H1 (cell line): ENCODE results near the gene SLC1A2. TPM values are rescaled to one million over a fixed set of nuclear protein-coding genes. Genes with fewer than 3 reads are reported as not detected.

Experiments
- CTCF ChIA-PET: fragments of 300-600 bp; sonication (Branson Sonifier 250); formaldehyde crosslinking; loops from one replicate; lab custom pipeline; 2021; ENCODE audit not compliant: partially characterized antibody; lab: Charles Lee
- POLR2A ChIA-PET: fragments of 300-600 bp; sonication (Branson Sonifier 250); formaldehyde crosslinking; loops from one replicate; lab custom pipeline; 2021; ENCODE audit warnings: inconsistent platforms; ENCODE audit not compliant: partially characterized antibody; lab: Charles Lee
- DNase-seq, 2 experiments: peaks; one replicate each; pipeline versions ENCODE4 v3.0.0 to v3.0.0-alpha.2; 2010 to 2022; ENCODE audit warnings: low spot score in 2 of 2, low read depth in 1 of 2, mixed read lengths in 1 of 2
- FAIRE-seq: peaks from 2 replicates; lab custom pipeline; 2011; peaks lifted over from hg19 to GRCh38; lab: Jason Lieb, UNC
- H2AFZ ChIP-seq: 2 replicates; pipeline ENCODE4 v1.8.1; 2012; ENCODE audit warnings: low read length, inconsistent platforms
- H2AK5ac ChIP-seq: 2 replicates; pipeline ENCODE4 v1.6.1; 2013; ENCODE audit warnings: low read depth, low read length
- H2BK120ac ChIP-seq: replicated peaks from 2 replicates; pipeline ENCODE3; 2013; ENCODE audit warnings: low read depth, low read length, inconsistent platforms
- H2BK12ac ChIP-seq: 2 replicates; pipeline ENCODE4 v1.6.1; 2013; ENCODE audit warnings: low read depth, low read length
- H2BK15ac ChIP-seq: 2 replicates; pipeline ENCODE4 v1.6.1; 2013; ENCODE audit warnings: low read length
- H2BK20ac ChIP-seq: 2 replicates; pipeline ENCODE4 v1.6.1; 2013; ENCODE audit warnings: low read length
- H2BK5ac ChIP-seq: 2 replicates; pipeline ENCODE4 v1.6.1; 2013; ENCODE audit warnings: low read depth, low read length
- H3K14ac ChIP-seq: 2 replicates; pipeline ENCODE4 v1.6.1; 2013; ENCODE audit warnings: inconsistent platforms; ENCODE audit not compliant: insufficient read length
- H3K18ac ChIP-seq: 2 replicates; pipeline ENCODE4 v1.6.1; 2013; ENCODE audit warnings: low read length; ENCODE audit errors: extremely low read depth
- H3K23ac ChIP-seq: 2 replicates; pipeline ENCODE4 v1.6.1; 2013; ENCODE audit warnings: inconsistent platforms; ENCODE audit not compliant: insufficient read length
- H3K23me2 ChIP-seq: 2 replicates; pipeline ENCODE4 v1.6.1; 2013; ENCODE audit warnings: low read depth, low read length
- H3K27ac ChIP-seq: 2 replicates; pipeline ENCODE4 v1.6.1; 2011; ENCODE audit warnings: low read depth, low read length, inconsistent platforms
- H3K27me3 ChIP-seq, 4 experiments: replicated peaks in 1 of 4; 1 replicate in 1 of 4; 2 replicates in 3 of 4; pipeline versions ENCODE4 v1.6.1 to v1.8.1; 2011 to 2013; ENCODE audit warnings: low read length in 3 of 4, mild to moderate bottlenecking in 3 of 4, inconsistent platforms in 2 of 4, mixed read lengths in 2 of 4, moderate library complexity in 1 of 4; ENCODE audit not compliant: control insufficient read depth in 3 of 4, insufficient read depth in 3 of 4; ENCODE audit errors: extremely low read depth in 1 of 4
- H3K36me3 ChIP-seq, 4 experiments: 2 replicates each; pipeline versions ENCODE4 v1.6.1 to v1.8.1; 2011 to 2013; ENCODE audit warnings: mild to moderate bottlenecking in 4 of 4, low read length in 3 of 4, moderate library complexity in 2 of 4, control low read depth in 1 of 4, inconsistent platforms in 1 of 4; ENCODE audit not compliant: insufficient read depth in 4 of 4, control insufficient read depth in 2 of 4
- H3K4ac ChIP-seq: replicated peaks from 2 replicates; pipeline ENCODE3; 2013; ENCODE audit warnings: low read length, low read depth, mixed read lengths, inconsistent platforms; ENCODE audit not compliant: insufficient read length
- H3K4me1 ChIP-seq, 4 experiments: replicated peaks in 1 of 4; 1 replicate in 1 of 4; 2 replicates in 3 of 4; pipeline versions ENCODE4 v1.6.1 to v1.8.1; 2011 to 2013; ENCODE audit warnings: low read length in 3 of 4, inconsistent platforms in 2 of 4, mixed read lengths in 1 of 4; ENCODE audit not compliant: insufficient read depth in 4 of 4, control insufficient read depth in 3 of 4
- H3K4me2 ChIP-seq, 2 experiments: 2 replicates each; pipeline versions ENCODE4 v1.6.1 to v1.8.1; 2011 to 2013; ENCODE audit warnings: low read depth in 2 of 2, low read length in 2 of 2, control low read depth in 1 of 2, inconsistent platforms in 1 of 2, mild to moderate bottlenecking in 1 of 2; ENCODE audit not compliant: insufficient read depth in 1 of 2
- H3K4me3 ChIP-seq, 4 experiments: fragments of 200-600, 300-600 bp in 1 of 4; sonication (generic), shearing (Covaris generic), sonication (Bioruptor Twin) in 1 of 4; 2 replicates each; pipeline versions ENCODE4 v1.5.1 to v1.8.1; 2011 to 2016; ENCODE audit warnings: low read length in 4 of 4, low read depth in 3 of 4, control low read depth in 2 of 4, inconsistent platforms in 2 of 4, mild to moderate bottlenecking in 2 of 4, mixed read lengths in 1 of 4, moderate library complexity in 1 of 4; ENCODE audit not compliant: insufficient read depth in 2 of 4; ENCODE audit errors: extremely low read depth in 1 of 4
- H3K56ac ChIP-seq: replicated peaks from 2 replicates; pipeline ENCODE3; 2013; ENCODE audit warnings: low read depth, mild to moderate bottlenecking, mixed read lengths, low read length, inconsistent platforms; ENCODE audit not compliant: insufficient read length
- H3K79me1 ChIP-seq: 2 replicates; pipeline ENCODE4 v1.6.1; 2013; ENCODE audit warnings: low read depth, low read length, control low read depth
- H3K79me2 ChIP-seq, 2 experiments: 2 replicates each; pipeline versions ENCODE4 v1.6.1 to v1.8.1; 2012 to 2013; ENCODE audit warnings: low read length in 2 of 2, mild to moderate bottlenecking in 2 of 2, inconsistent platforms in 1 of 2; ENCODE audit not compliant: insufficient read depth in 2 of 2, control insufficient read depth in 1 of 2
- H3K9ac ChIP-seq, 4 experiments: replicated peaks in 1 of 4; 1 replicate in 1 of 4; 2 replicates in 3 of 4; pipeline versions ENCODE4 v1.6.1 to v1.8.1; 2011 to 2013; ENCODE audit warnings: low read depth in 3 of 4, low read length in 3 of 4, control low read depth in 2 of 4, mild to moderate bottlenecking in 2 of 4, moderate library complexity in 2 of 4, inconsistent platforms in 1 of 4; ENCODE audit errors: extremely low read depth in 1 of 4
- H3K9me3 ChIP-seq, 2 experiments: 2 replicates each; pipeline versions ENCODE4 v1.6.1 to v1.8.1; 2012 to 2013; ENCODE audit warnings: mild to moderate bottlenecking in 2 of 2, moderate library complexity in 2 of 2, control low read depth in 1 of 2, inconsistent platforms in 1 of 2, low read depth in 1 of 2, low read length in 1 of 2, mixed read lengths in 1 of 2; ENCODE audit not compliant: insufficient read depth in 2 of 2
- H4K20me1 ChIP-seq, 2 experiments: replicated peaks in 1 of 2; 2 replicates each; pipeline versions ENCODE3 to v1.8.1; 2011 to 2013; ENCODE audit warnings: inconsistent platforms in 2 of 2, low read length in 2 of 2, mild to moderate bottlenecking in 1 of 2; ENCODE audit not compliant: insufficient read depth in 2 of 2, control insufficient read depth in 1 of 2
- H4K5ac ChIP-seq: 2 replicates; pipeline ENCODE4 v1.6.1; 2013; ENCODE audit warnings: low read length, low read depth, mixed read lengths, inconsistent platforms; ENCODE audit not compliant: insufficient read length
- H4K8ac ChIP-seq: 2 replicates; pipeline ENCODE4 v1.8.0; 2013; ENCODE audit warnings: mild to moderate bottlenecking, moderate library complexity, low read length, inconsistent platforms; ENCODE audit not compliant: insufficient read depth; ENCODE audit errors: extremely low read depth
- H4K91ac ChIP-seq: replicated peaks from 2 replicates; pipeline ENCODE3; 2013; ENCODE audit warnings: low read length, mixed read lengths, inconsistent platforms; ENCODE audit not compliant: insufficient read length
- CBX8 ChIP-seq: fragments of 300-800, 300-1000 bp; sonication (generic); IDR thresholded peaks from 2 replicates; pipeline ENCODE4 v1.7.1; 2016; ENCODE audit warnings: low read depth, low read length, borderline replicate concordance
- CREB1 ChIP-seq: IDR thresholded peaks from 2 replicates; pipeline ENCODE4 v1.6.1; 2012; ENCODE audit warnings: inconsistent platforms
- EP300 ChIP-seq, 2 experiments: IDR thresholded peaks; 1 replicate in 1 of 2; 2 replicates in 1 of 2; pipeline ENCODE4 v1.6.1; 2011 to 2012; ENCODE audit warnings: low read depth in 2 of 2, low read length in 2 of 2, mild to moderate bottlenecking in 2 of 2, borderline replicate concordance in 1 of 2, inconsistent platforms in 1 of 2, moderate library complexity in 1 of 2
- POLR2AphosphoS5 ChIP-seq: IDR thresholded peaks from 2 replicates; pipeline ENCODE4 v1.6.1; 2011; ENCODE audit warnings: low read depth, low read length
- POU5F1 ChIP-seq: IDR thresholded peaks from 2 replicates; pipeline ENCODE4 v1.6.1; 2011; ENCODE audit warnings: low read depth, mild to moderate bottlenecking, low read length, moderate library complexity
- RFX5 ChIP-seq: IDR thresholded peaks from 2 replicates; pipeline ENCODE4 v1.6.1; 2011; ENCODE audit warnings: low read depth, low read length, improper control_type of control experiment, borderline replicate concordance
- WGBS, 2 experiments: shearing (Covaris generic) in 1 of 2; methylation state at CpG; one replicate each; pipeline versions ENCODE4 v1.1.6 to v1.1.7; 2013 to 2015; ENCODE audit warnings: low lambda C conversion rate in 2 of 2, mixed read lengths in 2 of 2, inconsistent platforms in 1 of 2, low coverage in 1 of 2, missing lambda C conversion rate in 1 of 2; ENCODE audit not compliant: insufficient replicate concordance in 2 of 2, insufficient coverage in 1 of 2, insufficient read length in 1 of 2; ENCODE audit errors: extremely low coverage in 1 of 2, missing lambda C conversion rate in 1 of 2; 5-methylcytosine and 5-hydroxymethylcytosine counted together
- polyA plus RNA-seq, 7 experiments: library from polyadenylated mRNA; depleted of rRNA in 3 of 7; stranded (reverse) in 5 of 7; unstranded in 2 of 7; fragments of >200 nt in 5 of 7; fragments of 200-250 nt in 2 of 7; gene quantifications; 1 replicate in 5 of 7; 2 replicates in 1 of 7; 4 replicates in 1 of 7; pipeline versions ENCODE4 v1.2.1 to v1.2.3, GENCODE V29; 2011 to 2013; ENCODE audit warnings: missing spikeins in 2 of 7, mixed read lengths in 2 of 7
- total RNA-seq: library from RNA; stranded (reverse); fragmentation: NEBNext Ultra II Directional; extraction: Animal tissue kit (Norgen Biotek cat#: 25700); gene quantifications from 2 replicates; pipeline ENCODE4 v1.2.1, GENCODE V29; 2021

SLC1A2 gene
- total and polyA plus RNA-seq, 2 of the 8 experiments (the other 6 are each of a cell fraction or from before 2014, with no cell fraction given), result 0.57 to 1.2 TPM

DNA sequence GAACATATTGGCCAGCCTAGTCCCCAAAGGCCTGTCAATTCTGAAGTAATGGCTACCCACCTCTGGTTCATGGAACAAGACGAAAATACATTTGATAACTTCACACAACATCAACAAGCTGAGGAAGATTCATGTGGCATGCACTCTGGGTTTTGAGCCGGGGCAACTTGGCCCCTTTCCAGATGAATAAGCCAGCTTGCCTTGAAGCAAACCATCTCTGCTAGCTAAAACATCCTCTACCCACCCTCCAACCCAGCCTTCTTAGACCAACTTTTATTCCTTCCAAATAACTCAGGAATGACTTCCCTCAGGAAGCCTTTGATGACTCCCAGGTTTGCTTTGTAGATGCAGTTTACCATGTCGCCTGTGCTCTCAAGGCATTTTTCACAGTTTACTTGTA, 94.4 kb downstream of the SLC1A2 start:
- no peak overlapping the region for H3K18ac ChIP-seq
- no peak overlapping the region for H2BK15ac ChIP-seq
- H3K79me2 ChIP-seq, result no peaks in the 10 kb centered on the region
- H2BK20ac ChIP-seq, result no peak overlapping the region
- peaks cover 0 to 5% (median under 1%) of the 10 kb centered on the region in 4 experiments; a peak in 3 of 7 replicates for H3K4me1 ChIP-seq
- H3K23ac ChIP-seq, result no peak overlapping the region
- no peak overlapping the region for H4K91ac ChIP-seq
- no peaks in the 10 kb centered on the region; the same call in 1 of the 2 replicates for H3K23me2 ChIP-seq
- DNase-seq (no peak), FAIRE-seq (no peak)
- H2BK12ac ChIP-seq, result no peak overlapping the region
- H3K56ac ChIP-seq, result no peak overlapping the region
- H3K36me3 ChIP-seq, result no peaks in the 10 kb centered on the region
- no peaks in the 10 kb centered on the region for H3K79me1 ChIP-seq
- H2AK5ac ChIP-seq, result no peak overlapping the region
- 91% methylated on average over 3 of the region's 3 CpGs; no CpG with 5 or more reads in 1 of the 2 experiments for WGBS, 2 experiments
- POLR2A ChIA-PET, result interaction anchor here (0.6 kb wide), 1 partner anchor 64 kb away, joined by 3 read pairs; no protein-coding TSS in a partner anchor
- H3K4me3 ChIP-seq, result no peak overlapping the region
- no peak overlapping the region for H2AFZ ChIP-seq
- H3K4me2 ChIP-seq, result no peak overlapping the region
- H4K20me1 ChIP-seq, result no peaks in the 10 kb centered on the region
- H3K4ac ChIP-seq, result no peak overlapping the region
- H4K8ac ChIP-seq, result no peak overlapping the region
- peaks cover 0 to 6% (median 4%) of the 10 kb centered on the region in 4 experiments; a peak in 4 of 7 replicates for H3K27me3 ChIP-seq
- CTCF ChIA-PET, result no interaction called here
- no peak overlapping the region for H2BK5ac ChIP-seq
- no peak overlapping the region for H3K27ac ChIP-seq
- no peaks in the 10 kb centered on the region for H3K9me3 ChIP-seq
- no peak for TF ChIP-seq POLR2AphosphoS5
- TF ChIP-seq POU5F1, result no peak
- no peak for TF ChIP-seq EP300 (IDR thresholded peaks at IDR 0.05; ENCODE audit: borderline replicate concordance in 1 of 2, low read depth in 2 of 2, low read length in 2 of 2)
- TF ChIP-seq CBX8, result no peak
- no peak for TF ChIP-seq RFX5
- no peak for TF ChIP-seq CREB1
- H4K5ac ChIP-seq, result no peak overlapping the region
- no peak overlapping the region for H2BK120ac ChIP-seq
- H3K9ac ChIP-seq, result no peak overlapping the region
- H3K14ac ChIP-seq, result no peak overlapping the region
